ENCODE measurements around the gene PXK. TPM values are rescaled to one million over a fixed set of nuclear protein-coding genes. Genes with fewer than 3 reads are reported as not detected.

PXK gene
- total and polyA plus RNA-seq, 4 donors: 6.0 to 15.9 (median 12.6) TPM

DNA sequence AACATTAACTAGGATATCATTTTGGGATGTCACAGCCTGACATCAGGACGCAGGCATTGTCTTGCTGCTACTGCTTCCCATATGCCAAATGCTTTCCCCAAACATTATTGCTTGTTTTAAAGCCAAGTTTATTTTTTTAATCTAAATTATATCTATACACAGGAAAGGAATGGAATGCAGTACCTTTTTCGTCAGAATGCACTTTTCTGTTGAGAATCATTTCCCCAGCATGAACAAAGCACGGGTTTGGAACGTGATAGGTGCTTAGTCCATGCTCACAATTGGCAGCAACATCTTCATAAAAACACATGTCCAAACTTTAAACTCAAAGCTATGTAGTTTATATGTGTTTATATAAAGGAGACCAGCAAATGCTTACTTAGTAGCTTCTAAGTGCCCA is 26.1 kb downstream of the PXK start:
- DNase-seq (ENCODE audit: low spot score): no peak
- Histone ChIP-seq H3K27ac (ENCODE audit: low read depth in 1 of 2, low read length in 2 of 2) (no peak overlapping the region), H3K36me3 (ENCODE audit: control insufficient read depth in 4 of 4, insufficient read depth in 3 of 4, low read depth in 1 of 4, low read length in 3 of 4) (no peaks in the 10 kb centered on the region), H3K9ac (ENCODE audit: low read depth in 1 of 2, low read length in 2 of 2) (no peak overlapping the region), H3K27me3 (ENCODE audit: control insufficient read depth in 4 of 4, insufficient read depth in 4 of 4, low read length in 3 of 4) (no peaks in the 10 kb centered on the region), H3K4me3 (ENCODE audit: low read depth in 1 of 3, low read length in 3 of 3) (no peak overlapping the region), H3K9me3 (ENCODE audit: control insufficient read depth in 4 of 4, low read length in 3 of 4) (no peaks in the 10 kb centered on the region), H3K4me1 (ENCODE audit: control insufficient read depth in 4 of 4, insufficient read depth in 4 of 4, low read length in 3 of 4) (no peaks in the 10 kb centered on the region)
- 91% methylated on average over 4 of the region's 4 CpGs for WGBS
- TF ChIP-seq JUND (IDR thresholded peaks at IDR 0.05) (no peak), NR2F2 (IDR thresholded peaks at IDR 0.05) (no peak), FOXA2 (IDR thresholded peaks at IDR 0.05) (no peak), TAF1 (conservative IDR thresholded peaks at IDR 0.05) (no peak)
- TF ChIP-seq, protein P1, sequence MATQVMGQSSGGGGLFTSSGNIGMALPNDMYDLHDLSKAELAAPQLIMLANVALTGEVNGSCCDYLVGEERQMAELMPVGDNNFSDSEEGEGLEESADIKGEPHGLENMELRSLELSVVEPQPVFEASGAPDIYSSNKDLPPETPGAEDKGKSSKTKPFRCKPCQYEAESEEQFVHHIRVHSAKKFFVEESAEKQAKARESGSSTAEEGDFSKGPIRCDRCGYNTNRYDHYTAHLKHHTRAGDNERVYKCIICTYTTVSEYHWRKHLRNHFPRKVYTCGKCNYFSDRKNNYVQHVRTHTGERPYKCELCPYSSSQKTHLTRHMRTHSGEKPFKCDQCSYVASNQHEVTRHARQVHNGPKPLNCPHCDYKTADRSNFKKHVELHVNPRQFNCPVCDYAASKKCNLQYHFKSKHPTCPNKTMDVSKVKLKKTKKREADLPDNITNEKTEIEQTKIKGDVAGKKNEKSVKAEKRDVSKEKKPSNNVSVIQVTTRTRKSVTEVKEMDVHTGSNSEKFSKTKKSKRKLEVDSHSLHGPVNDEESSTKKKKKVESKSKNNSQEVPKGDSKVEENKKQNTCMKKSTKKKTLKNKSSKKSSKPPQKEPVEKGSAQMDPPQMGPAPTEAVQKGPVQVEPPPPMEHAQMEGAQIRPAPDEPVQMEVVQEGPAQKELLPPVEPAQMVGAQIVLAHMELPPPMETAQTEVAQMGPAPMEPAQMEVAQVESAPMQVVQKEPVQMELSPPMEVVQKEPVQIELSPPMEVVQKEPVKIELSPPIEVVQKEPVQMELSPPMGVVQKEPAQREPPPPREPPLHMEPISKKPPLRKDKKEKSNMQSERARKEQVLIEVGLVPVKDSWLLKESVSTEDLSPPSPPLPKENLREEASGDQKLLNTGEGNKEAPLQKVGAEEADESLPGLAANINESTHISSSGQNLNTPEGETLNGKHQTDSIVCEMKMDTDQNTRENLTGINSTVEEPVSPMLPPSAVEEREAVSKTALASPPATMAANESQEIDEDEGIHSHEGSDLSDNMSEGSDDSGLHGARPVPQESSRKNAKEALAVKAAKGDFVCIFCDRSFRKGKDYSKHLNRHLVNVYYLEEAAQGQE (IDR thresholded peaks at IDR 0.05): no peak

DNA sequence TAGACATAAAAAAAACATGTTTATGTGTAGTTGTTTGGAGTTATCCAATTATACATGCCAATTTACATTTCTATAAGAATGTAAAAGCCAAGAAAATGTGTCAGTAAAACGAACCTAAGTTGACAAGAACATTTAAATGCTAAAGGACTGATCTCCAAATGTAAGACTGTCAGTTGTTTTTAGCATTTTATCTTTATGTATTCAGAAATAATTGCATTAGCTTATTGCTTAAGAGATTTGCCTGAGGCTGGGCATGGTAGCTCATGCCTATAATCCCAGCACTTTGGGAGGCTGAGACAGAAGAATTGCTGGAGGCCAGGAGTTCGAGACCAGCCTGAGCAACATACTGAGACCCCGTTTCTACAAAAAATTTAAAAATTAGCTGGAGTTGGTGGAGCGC is 26.9 kb downstream of the PXK start:
- Histone ChIP-seq H3K27ac (ENCODE audit: low read depth in 1 of 2, low read length in 2 of 2) (no peak overlapping the region), H3K9me3 (ENCODE audit: control insufficient read depth in 4 of 4, low read length in 3 of 4) (no peaks in the 10 kb centered on the region), H3K4me1 (ENCODE audit: control insufficient read depth in 4 of 4, insufficient read depth in 4 of 4, low read length in 3 of 4) (no peaks in the 10 kb centered on the region), H3K4me3 (ENCODE audit: low read depth in 1 of 3, low read length in 3 of 3) (no peak overlapping the region), H3K9ac (ENCODE audit: low read depth in 1 of 2, low read length in 2 of 2) (no peak overlapping the region), H3K36me3 (ENCODE audit: control insufficient read depth in 4 of 4, insufficient read depth in 3 of 4, low read depth in 1 of 4, low read length in 3 of 4) (no peaks in the 10 kb centered on the region), H3K27me3 (ENCODE audit: control insufficient read depth in 4 of 4, insufficient read depth in 4 of 4, low read length in 3 of 4) (no peaks in the 10 kb centered on the region)
- TF ChIP-seq, protein P2, sequence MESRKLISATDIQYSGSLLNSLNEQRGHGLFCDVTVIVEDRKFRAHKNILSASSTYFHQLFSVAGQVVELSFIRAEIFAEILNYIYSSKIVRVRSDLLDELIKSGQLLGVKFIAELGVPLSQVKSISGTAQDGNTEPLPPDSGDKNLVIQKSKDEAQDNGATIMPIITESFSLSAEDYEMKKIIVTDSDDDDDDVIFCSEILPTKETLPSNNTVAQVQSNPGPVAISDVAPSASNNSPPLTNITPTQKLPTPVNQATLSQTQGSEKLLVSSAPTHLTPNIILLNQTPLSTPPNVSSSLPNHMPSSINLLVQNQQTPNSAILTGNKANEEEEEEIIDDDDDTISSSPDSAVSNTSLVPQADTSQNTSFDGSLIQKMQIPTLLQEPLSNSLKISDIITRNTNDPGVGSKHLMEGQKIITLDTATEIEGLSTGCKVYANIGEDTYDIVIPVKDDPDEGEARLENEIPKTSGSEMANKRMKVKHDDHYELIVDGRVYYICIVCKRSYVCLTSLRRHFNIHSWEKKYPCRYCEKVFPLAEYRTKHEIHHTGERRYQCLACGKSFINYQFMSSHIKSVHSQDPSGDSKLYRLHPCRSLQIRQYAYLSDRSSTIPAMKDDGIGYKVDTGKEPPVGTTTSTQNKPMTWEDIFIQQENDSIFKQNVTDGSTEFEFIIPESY (IDR thresholded peaks at IDR 0.05): no peak
- TF ChIP-seq, protein P3, sequence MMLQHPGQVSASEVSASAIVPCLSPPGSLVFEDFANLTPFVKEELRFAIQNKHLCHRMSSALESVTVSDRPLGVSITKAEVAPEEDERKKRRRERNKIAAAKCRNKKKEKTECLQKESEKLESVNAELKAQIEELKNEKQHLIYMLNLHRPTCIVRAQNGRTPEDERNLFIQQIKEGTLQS (IDR thresholded peaks at IDR 0.05): no peak
- TF ChIP-seq HNF4G (IDR thresholded peaks at IDR 0.05): no peak
- TF ChIP-seq GABPA (IDR thresholded peaks at IDR 0.05 in 1 of 2, conservative IDR thresholded peaks at IDR 0.05 in 1 of 2): no peak
- no peak for TF ChIP-seq EGR1 (IDR thresholded peaks at IDR 0.05; ENCODE audit: low read depth in 2 of 2)
- TF ChIP-seq, protein P4, sequence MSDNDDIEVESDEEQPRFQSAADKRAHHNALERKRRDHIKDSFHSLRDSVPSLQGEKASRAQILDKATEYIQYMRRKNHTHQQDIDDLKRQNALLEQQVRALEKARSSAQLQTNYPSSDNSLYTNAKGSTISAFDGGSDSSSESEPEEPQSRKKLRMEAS (IDR thresholded peaks at IDR 0.05): no peak
- no peak for TF ChIP-seq TAF1 (conservative IDR thresholded peaks at IDR 0.05)
- no peak for TF ChIP-seq SP1 (IDR thresholded peaks at IDR 0.05)
- TF ChIP-seq HNF4A (conservative IDR thresholded peaks at IDR 0.05): no peak
- WGBS: 95% methylated on average over 4 of the region's 4 CpGs
- no peak for DNase-seq (ENCODE audit: low spot score)

DNA sequence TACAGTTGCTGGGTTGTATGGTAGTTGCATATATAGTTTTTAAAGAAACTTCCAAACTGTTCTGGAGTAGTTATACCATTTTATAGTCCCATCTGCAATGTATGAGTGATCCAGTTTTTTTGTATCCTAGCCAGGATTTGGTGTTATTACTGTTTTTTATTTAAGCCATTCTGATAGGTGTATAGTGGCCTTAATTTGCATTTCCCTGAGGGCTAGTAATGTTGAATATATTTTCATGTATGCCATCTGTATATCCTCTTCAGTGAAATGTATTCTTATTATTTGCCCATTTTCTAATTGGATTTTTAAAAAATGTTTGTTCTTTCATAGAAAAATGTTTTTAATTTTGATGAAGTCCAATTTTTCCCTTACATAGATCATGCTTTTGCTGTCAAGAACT is 29.2 kb downstream of the PXK start:
- Histone ChIP-seq H3K27ac (ENCODE audit: low read depth in 1 of 2, low read length in 2 of 2) (no peak overlapping the region), H3K4me1 (ENCODE audit: control insufficient read depth in 4 of 4, insufficient read depth in 4 of 4, low read length in 3 of 4) (no peaks in the 10 kb centered on the region), H3K9me3 (ENCODE audit: control insufficient read depth in 4 of 4, low read length in 3 of 4) (no peaks in the 10 kb centered on the region), H3K27me3 (ENCODE audit: control insufficient read depth in 4 of 4, insufficient read depth in 4 of 4, low read length in 3 of 4) (no peaks in the 10 kb centered on the region), H3K36me3 (ENCODE audit: control insufficient read depth in 4 of 4, insufficient read depth in 3 of 4, low read depth in 1 of 4, low read length in 3 of 4) (no peaks in the 10 kb centered on the region), H3K9ac (ENCODE audit: low read depth in 1 of 2, low read length in 2 of 2) (no peak overlapping the region), H3K4me3 (ENCODE audit: low read depth in 1 of 3, low read length in 3 of 3) (no peak overlapping the region)
- DNase-seq (ENCODE audit: low spot score): no peak
- TF ChIP-seq EGR1 (IDR thresholded peaks at IDR 0.05; ENCODE audit: low read depth in 2 of 2): no peak
- no peak for TF ChIP-seq HNF4A (conservative IDR thresholded peaks at IDR 0.05)
- TF ChIP-seq FOXA2 (IDR thresholded peaks at IDR 0.05): no peak
- TF ChIP-seq RXRA (IDR thresholded peaks at IDR 0.05): no peak
- no peak for TF ChIP-seq JUND (IDR thresholded peaks at IDR 0.05)
- no peak for TF ChIP-seq SP1 (IDR thresholded peaks at IDR 0.05)
- TF ChIP-seq, protein P2 (IDR thresholded peaks at IDR 0.05): no peak
- TF ChIP-seq, protein P1 (IDR thresholded peaks at IDR 0.05): no peak
- TF ChIP-seq, protein P4 (IDR thresholded peaks at IDR 0.05): no peak
- TF ChIP-seq GABPA (IDR thresholded peaks at IDR 0.05 in 1 of 2, conservative IDR thresholded peaks at IDR 0.05 in 1 of 2): no peak
